Breast epithelium (tissue), 3 donors: Measurements from ENCODE around the gene RHEB.

Experiments
- CTCF ChIP-seq, 3 donors: fragments of 450-650 bp; IDR thresholded peaks; one replicate each; pipeline ENCODE4 v1.5.1; 2016 to 2017; ENCODE audit warnings: antibody characterized with exemption in 3 of 3, mild to moderate bottlenecking in 3 of 3, moderate library complexity in 3 of 3
- POLR2A ChIP-seq: fragments of 450-650 bp; IDR thresholded peaks from one replicate; pipeline ENCODE4 v1.6.1; 2016; ENCODE audit warnings: antibody characterized with exemption, mild to moderate bottlenecking, moderate library complexity
- POLR2AphosphoS5 ChIP-seq, 3 donors: sonication (generic); formaldehyde crosslinking; IDR thresholded peaks; one replicate each; pipeline ENCODE4 v1.6.1; 2017; ENCODE audit warnings: antibody characterized with exemption in 3 of 3

GRCh38 chr7:151550656-151551286 lies 31.1 kb upstream of the RHEB start:
- TF ChIP-seq CTCF (IDR thresholded peaks at IDR 0.05) (no peak), POLR2A (no peak), POLR2AphosphoS5 (IDR thresholded peaks at IDR 0.05) (no peak)
